Kidney epithelial cell (primary cell): ENCODE measurements around the gene SEMA6A. TPM values are rescaled to one million over a fixed set of nuclear protein-coding genes. Genes with fewer than 3 reads are reported as not detected.

Experiments used
- DNase-seq: peaks from one replicate; pipeline ENCODE4 v3.0.0-alpha.2; 2010; ENCODE audit warnings: low read depth
- H3K27me3 ChIP-seq: 2 replicates; pipeline ENCODE4 v1.6.0; 2011; ENCODE audit warnings: low read length; ENCODE audit not compliant: control insufficient read depth, insufficient read depth
- H3K36me3 ChIP-seq: 2 replicates; pipeline ENCODE4 v1.5.1; 2011; ENCODE audit warnings: low read length; ENCODE audit not compliant: control insufficient read depth, insufficient read depth
- H3K4me3 ChIP-seq: 2 replicates; pipeline ENCODE4 v1.5.1; 2011; ENCODE audit warnings: low read depth, mild to moderate bottlenecking, control low read depth, low read length
- total RNA-seq: library from RNA; depleted of rRNA; stranded (reverse); fragments of >200 nt; gene quantifications from 2 replicates; pipeline ENCODE4 v1.2.3, GENCODE V29; 2015
- TF ChIP-seq, protein P1 (sequence below): IDR thresholded peaks from 2 replicates; pipeline ENCODE4 v1.5.1; 2011; ENCODE audit warnings: mild to moderate bottlenecking, moderate library complexity, low read length, control low read depth, inconsistent platforms; ENCODE audit not compliant: insufficient read depth, poor library complexity, severe bottlenecking

Gene SEMA6A
- total RNA-seq, 1 donor from 2014 or later, result 6.3 TPM

- TF ChIP-seq, protein P1, sequence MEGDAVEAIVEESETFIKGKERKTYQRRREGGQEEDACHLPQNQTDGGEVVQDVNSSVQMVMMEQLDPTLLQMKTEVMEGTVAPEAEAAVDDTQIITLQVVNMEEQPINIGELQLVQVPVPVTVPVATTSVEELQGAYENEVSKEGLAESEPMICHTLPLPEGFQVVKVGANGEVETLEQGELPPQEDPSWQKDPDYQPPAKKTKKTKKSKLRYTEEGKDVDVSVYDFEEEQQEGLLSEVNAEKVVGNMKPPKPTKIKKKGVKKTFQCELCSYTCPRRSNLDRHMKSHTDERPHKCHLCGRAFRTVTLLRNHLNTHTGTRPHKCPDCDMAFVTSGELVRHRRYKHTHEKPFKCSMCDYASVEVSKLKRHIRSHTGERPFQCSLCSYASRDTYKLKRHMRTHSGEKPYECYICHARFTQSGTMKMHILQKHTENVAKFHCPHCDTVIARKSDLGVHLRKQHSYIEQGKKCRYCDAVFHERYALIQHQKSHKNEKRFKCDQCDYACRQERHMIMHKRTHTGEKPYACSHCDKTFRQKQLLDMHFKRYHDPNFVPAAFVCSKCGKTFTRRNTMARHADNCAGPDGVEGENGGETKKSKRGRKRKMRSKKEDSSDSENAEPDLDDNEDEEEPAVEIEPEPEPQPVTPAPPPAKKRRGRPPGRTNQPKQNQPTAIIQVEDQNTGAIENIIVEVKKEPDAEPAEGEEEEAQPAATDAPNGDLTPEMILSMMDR, result no peak
- H3K27me3 ChIP-seq, result no peaks in the 10 kb centered on the region
- H3K36me3 ChIP-seq, result no peaks in the 10 kb centered on the region
- no peak for DNase-seq
- no peak overlapping the region for H3K4me3 ChIP-seq
Observed at GRCh38 chr5:116492776-116493175, 81.8 kb downstream of the SEMA6A start.

DNA sequence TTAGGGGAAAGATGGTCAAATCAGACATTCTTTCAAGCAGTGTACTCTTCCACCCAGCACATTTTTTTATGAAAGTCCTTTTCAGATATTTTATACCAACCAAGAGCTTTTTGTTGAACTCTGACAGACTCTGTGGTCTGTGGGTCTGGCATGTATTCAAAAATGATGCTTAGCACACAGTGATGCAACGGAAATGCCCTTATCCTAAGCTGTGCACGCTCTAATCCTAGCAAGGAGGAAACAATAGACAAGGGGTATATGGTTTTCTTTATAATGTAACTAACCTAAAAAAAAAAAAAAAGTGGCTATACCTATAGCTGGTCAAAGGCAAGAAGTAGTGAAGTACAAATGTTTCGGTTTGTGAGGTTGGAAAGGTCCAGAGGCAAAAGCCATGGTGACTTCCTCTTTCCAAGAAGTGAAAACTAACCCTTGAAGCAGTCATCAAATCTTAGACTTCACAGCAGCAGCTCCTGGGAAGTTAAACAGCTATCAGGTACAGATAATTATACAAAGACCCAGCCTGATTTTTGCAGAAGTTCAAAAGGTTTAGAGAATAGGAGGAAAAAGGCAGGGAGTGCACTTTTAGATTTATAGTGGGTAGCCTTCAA, 82.5 kb downstream of the SEMA6A start:
- H3K27me3 ChIP-seq, result no peaks in the 10 kb centered on the region
- peak; percentile 53 for DNase-seq
- no peaks in the 10 kb centered on the region for H3K36me3 ChIP-seq
- TF ChIP-seq, protein P1, result no peak
- no peak overlapping the region for H3K4me3 ChIP-seq

- Histone ChIP-seq H3K27me3 (no peaks in the 10 kb centered on the region), H3K4me3 (no peak overlapping the region), H3K36me3 (peaks cover 2% of the 10 kb centered on the region)
- DNase-seq, result no peak
- TF ChIP-seq, protein P1, result no peak
Observed at GRCh38 chr5:116488356-116489041, 86.1 kb downstream of the SEMA6A start.

DNA sequence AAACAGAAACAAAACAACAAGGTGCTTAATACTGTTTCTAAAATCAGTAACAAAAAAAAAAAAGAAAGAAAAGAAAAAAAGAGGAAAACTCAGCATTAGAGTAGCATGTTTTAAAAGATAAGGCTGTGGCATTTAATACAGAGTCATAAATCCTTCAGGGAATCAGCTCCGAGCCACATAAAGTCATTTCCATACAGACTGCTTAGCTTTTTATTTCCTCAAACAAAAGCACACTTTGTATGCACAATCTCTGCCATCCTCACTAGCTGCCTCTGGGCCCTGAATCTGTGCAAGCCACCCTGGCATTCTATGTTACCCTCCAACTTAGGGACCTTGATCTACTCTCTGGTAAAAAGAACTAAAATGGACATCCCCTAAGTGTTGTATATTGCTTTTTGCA, 87.6 kb downstream of the SEMA6A start:
- DNase-seq, result no peak
- Histone ChIP-seq H3K27me3 (no peaks in the 10 kb centered on the region), H3K36me3 (peaks cover 2% of the 10 kb centered on the region), H3K4me3 (no peak overlapping the region)
- TF ChIP-seq, protein P1, result no peak

DNA sequence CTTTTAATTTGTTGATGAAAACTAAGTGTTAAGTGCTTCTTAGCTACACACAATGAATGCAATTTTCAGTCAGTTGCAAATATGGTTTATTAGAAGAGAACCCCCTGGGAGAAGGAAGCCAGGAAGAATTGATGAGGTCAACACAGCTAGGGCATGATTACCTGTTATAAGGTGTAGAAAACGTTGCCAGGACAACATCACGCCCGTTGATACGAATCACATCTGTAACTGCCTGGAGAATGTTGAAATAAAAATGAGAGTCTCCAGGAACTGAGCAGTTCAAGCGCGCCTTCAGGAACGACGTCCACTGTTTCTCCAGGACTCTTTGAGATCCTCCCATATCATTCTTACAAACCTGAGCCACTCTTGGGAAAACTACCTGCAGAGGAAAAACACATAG, 88.0 kb downstream of the SEMA6A start:
- Histone ChIP-seq H3K36me3 (peaks cover 2% of the 10 kb centered on the region), H3K4me3 (no peak overlapping the region), H3K27me3 (no peaks in the 10 kb centered on the region)
- no peak for DNase-seq
- TF ChIP-seq, protein P1, result no peak
